22Rv1 (cell line): Measurements from ENCODE around the gene CNTN1.
"Not testable (repeated sequence)": the region's sequence is repeated elsewhere in the genome, so short reads cannot be mapped to it uniquely, and the experiment has no call there.

Experiments
- H3K27ac ChIP-seq: fragments of 450-650 bp; 2 replicates; pipeline ENCODE4 v1.5.1; 2017
- ZFX ChIP-seq: fragments of 450-650 bp; IDR thresholded peaks from 2 replicates; pipeline ENCODE4 v1.6.1; 2017; ENCODE audit warnings: antibody characterized with exemption, borderline replicate concordance
- TF ChIP-seq, protein P1 (sequence below): fragments of 450-650 bp; IDR thresholded peaks from 2 replicates; pipeline ENCODE4 v1.5.1; 2017; ENCODE audit warnings: mild to moderate bottlenecking

The CNTN1 gene

DNA sequence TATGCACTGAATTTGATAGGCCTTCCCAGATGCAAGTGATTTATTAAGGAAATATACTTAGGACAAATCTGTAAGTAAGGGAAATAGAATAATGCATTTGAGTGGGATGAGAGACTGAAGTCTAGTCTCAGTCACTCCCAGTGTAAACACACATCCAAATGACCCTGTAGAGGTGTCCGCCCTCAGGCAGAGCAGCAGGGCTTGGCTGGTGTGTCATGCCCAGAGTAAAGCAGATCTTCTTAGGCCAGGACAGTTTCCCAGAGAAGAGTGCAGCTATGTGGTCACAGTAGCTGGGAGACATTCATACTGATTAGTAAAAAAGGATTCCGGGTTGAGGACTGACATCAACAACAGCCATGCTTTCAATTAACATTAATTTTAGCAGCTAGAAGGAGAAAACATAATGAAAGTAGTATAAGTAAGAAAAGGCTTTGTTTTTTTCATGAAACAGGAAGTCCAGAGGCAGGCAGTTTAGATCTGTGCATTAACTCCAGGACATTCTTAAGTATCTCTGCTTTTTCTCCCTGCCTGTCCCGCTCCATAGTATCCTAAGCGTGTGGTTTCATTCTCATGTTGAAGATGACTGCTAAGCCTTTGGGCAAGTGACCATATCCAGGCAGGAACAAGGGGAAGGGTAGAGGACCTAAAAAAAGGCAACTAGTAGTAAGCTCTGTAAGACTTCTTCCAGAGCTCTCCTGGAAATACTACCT is 35.7 kb downstream of the CNTN1 start:
- no peak overlapping the region for H3K27ac ChIP-seq
- no peak for TF ChIP-seq ZFX
- TF ChIP-seq, protein P1, sequence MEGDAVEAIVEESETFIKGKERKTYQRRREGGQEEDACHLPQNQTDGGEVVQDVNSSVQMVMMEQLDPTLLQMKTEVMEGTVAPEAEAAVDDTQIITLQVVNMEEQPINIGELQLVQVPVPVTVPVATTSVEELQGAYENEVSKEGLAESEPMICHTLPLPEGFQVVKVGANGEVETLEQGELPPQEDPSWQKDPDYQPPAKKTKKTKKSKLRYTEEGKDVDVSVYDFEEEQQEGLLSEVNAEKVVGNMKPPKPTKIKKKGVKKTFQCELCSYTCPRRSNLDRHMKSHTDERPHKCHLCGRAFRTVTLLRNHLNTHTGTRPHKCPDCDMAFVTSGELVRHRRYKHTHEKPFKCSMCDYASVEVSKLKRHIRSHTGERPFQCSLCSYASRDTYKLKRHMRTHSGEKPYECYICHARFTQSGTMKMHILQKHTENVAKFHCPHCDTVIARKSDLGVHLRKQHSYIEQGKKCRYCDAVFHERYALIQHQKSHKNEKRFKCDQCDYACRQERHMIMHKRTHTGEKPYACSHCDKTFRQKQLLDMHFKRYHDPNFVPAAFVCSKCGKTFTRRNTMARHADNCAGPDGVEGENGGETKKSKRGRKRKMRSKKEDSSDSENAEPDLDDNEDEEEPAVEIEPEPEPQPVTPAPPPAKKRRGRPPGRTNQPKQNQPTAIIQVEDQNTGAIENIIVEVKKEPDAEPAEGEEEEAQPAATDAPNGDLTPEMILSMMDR = no peak

DNA sequence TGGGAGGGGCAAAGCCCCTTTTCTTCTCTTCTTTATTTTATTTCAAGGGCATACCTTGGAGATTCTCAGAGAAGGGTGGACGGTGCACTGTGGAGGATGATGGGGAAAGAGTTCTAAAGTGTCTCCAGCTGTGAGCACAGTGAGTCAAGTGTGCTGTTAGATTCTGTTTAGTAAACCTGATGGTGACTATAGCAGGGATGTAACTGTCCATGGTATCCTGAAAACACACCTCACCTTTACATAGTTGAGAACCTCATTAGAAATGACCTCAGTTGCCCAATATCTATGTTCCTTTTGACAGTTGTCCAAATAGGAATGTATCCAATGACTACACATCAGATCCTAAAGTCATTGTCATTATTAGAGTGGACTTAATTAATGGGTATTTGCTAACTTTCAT is 38.0 kb downstream of the CNTN1 start:
- H3K27ac ChIP-seq = no peak overlapping the region
- no peak for TF ChIP-seq ZFX
- TF ChIP-seq, protein P1 = no peak

DNA sequence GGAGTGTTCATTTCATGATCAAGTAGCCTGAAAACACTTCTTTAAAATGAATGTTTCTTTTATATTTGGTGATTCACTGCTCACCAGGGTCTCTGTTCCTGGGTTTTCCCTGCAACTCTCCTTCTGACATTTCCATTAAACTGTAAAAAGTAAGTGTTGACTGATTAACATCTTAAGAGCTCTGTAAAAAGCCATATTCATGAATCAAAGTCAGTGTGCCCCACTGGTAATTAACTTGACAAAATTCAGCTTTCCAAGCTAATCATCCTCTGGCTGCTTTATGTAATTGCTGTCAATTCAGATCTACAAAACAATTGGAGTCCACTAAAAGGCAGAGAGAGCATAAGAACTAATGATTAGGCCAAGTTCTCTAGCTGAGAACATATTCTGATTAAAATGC is 41.6 kb downstream of the CNTN1 start:
- H3K27ac ChIP-seq = no peak overlapping the region
- TF ChIP-seq, protein P1 = no peak
- TF ChIP-seq ZFX = no peak

DNA sequence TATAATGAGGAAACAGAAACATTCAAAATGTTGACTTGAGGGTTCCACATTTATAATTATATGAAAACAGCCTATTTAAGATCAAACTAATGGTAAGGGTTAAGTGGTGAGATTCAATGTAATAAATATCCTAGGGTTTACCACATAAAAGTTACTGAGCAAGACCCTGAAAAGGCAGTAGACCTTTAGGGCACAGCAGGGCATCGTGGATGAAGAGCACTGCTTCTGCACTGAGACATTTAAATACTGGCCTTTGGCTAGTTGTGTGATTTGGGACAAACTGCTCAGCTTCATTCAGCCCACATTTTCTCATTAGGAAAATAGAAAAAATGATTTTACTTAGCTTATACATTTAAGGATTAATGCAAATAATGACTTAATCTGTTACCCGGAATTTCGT is 42.0 kb downstream of the CNTN1 start:
- TF ChIP-seq, protein P1 = no peak
- TF ChIP-seq ZFX = no peak
- H3K27ac ChIP-seq = no peak overlapping the region

DNA sequence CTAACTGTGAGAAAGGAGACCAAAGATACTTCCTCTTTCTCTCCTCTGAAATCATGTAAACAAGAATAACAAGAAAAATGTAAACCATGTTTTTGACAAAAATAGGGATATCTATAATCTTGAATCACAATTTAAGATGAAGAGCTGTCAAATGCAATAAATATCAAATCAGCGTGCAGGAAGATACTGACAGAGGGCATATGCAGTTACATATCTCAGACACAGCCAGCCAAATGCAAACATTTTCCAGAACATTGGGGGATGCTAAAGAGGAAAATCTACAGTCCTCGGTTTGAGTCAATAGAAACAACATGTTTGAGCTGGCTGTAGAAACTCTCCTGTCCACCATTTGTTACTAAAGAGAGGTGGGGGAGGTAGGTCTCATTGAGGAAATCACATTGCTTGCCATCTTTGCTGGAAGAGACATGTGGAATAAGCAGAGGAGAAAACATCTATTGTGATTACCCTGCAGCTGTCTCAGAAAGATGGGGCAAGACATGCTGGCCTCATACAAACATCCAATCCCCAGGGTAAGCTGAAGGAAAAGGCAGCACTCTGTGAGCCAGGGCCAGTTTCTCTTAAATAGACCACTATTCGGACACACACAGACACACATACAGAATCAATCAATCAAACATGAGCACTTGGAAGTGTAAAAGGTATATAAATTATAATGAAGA is 43.5 kb downstream of the CNTN1 start:
- TF ChIP-seq ZFX = no peak
- TF ChIP-seq, protein P1 = no peak
- H3K27ac ChIP-seq = no peak overlapping the region

DNA sequence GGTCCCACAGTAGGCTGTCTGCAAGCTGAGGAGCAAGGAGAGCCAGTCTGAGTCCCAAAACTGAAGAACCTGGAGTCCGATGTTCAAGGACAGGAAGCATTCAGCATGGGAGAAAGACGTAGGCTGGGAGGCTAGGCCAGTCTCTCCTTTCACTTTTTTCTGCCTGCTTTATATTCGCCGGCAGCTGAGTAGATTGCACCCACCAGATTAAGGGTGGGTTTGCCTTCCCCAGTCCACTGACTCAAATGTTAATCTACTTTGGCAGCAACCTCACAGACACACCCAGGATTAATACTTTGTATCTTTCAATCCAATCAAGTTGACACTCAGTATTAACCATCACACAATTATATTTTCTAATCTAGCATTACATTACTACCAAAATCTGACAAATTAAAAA is 45.2 kb downstream of the CNTN1 start:
- H3K27ac ChIP-seq = not testable (repeated sequence)

DNA sequence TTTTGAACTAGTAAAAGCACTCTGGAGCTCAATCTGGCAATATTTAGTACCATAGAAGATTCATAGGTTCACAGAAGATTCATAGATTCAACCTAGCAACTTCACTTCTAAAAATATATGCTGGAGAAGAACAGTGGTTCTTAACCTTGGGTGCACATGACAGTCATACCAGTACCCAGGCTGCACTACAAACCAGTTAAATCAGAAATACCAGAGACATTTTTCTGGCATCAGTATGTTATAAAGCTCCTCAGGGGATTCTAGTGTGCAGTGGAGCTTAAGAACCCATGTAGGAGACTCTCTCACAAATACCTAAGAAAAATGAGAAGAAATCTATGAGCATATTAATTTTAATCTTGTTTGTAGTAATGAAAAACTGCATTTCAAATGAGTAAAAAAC is 46.6 kb downstream of the CNTN1 start:
- TF ChIP-seq ZFX = no peak
- TF ChIP-seq, protein P1 = no peak
- H3K27ac ChIP-seq = no peak overlapping the region
